ENCODE data around the gene ATAD5. TPM values are rescaled to one million over a fixed set of nuclear protein-coding genes. Genes with fewer than 3 reads are reported as not detected.
"Not testable (repeated sequence)": the region's sequence is repeated elsewhere in the genome, so short reads cannot be mapped to it uniquely, and the experiment has no call there.

ATAD5 gene
- total and polyA plus RNA-seq, 8 donors = 0.15 to 9.7 (median 0.97) TPM

GRCh38 chr17:30926516-30926915 is 94.8 kb downstream of the ATAD5 start:
- H3K36me3 ChIP-seq = no peaks in the 10 kb centered on the region
- no peaks in the 10 kb centered on the region for H3K9me3 ChIP-seq
- WGBS, 5 donors = 74 to 86% (median 82%) methylated on average over 6 of the region's 6 CpGs
- no peak overlapping the region for H3K4me3 ChIP-seq
- no peak for DNase-seq
- TF ChIP-seq CTCF (IDR thresholded peaks at IDR 0.05) = no peak
- no peak for TF ChIP-seq EP300 (IDR thresholded peaks at IDR 0.05)
- TF ChIP-seq POLR2AphosphoS5 (IDR thresholded peaks at IDR 0.05) = no peak
- TF ChIP-seq POLR2A (IDR thresholded peaks at IDR 0.05) = no peak
- H3K4me1 ChIP-seq = peaks cover 13 to 16% (median 14%) of the 10 kb centered on the region in 4 donors
- intact Hi-C loops (cut with DNase I; ENCODE audit: low total_unique reads) = no loop called here
- peaks cover 0 to 32% (median 18%) of the 10 kb centered on the region in 3 donors for H3K27me3 ChIP-seq
- no peak overlapping the region for H3K27ac ChIP-seq

GRCh38 chr17:30927756-30928155 is 96.0 kb downstream of the ATAD5 start:
- H3K27ac ChIP-seq = no peak overlapping the region
- no peak for TF ChIP-seq POLR2AphosphoS5 (IDR thresholded peaks at IDR 0.05)
- no peak for TF ChIP-seq POLR2A (IDR thresholded peaks at IDR 0.05)
- no peak for TF ChIP-seq EP300 (IDR thresholded peaks at IDR 0.05)
- no peak for TF ChIP-seq CTCF (IDR thresholded peaks at IDR 0.05)
- no peaks in the 10 kb centered on the region for H3K9me3 ChIP-seq
- intact Hi-C loops (cut with DNase I; ENCODE audit: low total_unique reads) = no loop called here
- peaks cover 0 to 19% (median 6%) of the 10 kb centered on the region in 3 donors for H3K27me3 ChIP-seq
- WGBS, 5 donors = 94 to 96% (median 95%) methylated on average over 5 of the region's 5 CpGs
- H3K36me3 ChIP-seq = no peaks in the 10 kb centered on the region
- no peak for DNase-seq
- peaks cover under 1 to 3% (median 1%) of the 10 kb centered on the region in 4 donors for H3K4me1 ChIP-seq
- no peak overlapping the region for H3K4me3 ChIP-seq

GRCh38 chr17:30928584-30928983 is 96.8 kb downstream of the ATAD5 start:
- Histone ChIP-seq H3K4me1 (no peaks in the 10 kb centered on the region), H3K4me3 (no peak overlapping the region), H3K9me3 (no peaks in the 10 kb centered on the region), H3K27ac (no peak overlapping the region), H3K27me3 (peaks cover 0 to 11% (median 0%) of the 10 kb centered on the region in 3 donors), H3K36me3 (no peaks in the 10 kb centered on the region)
- WGBS, 5 donors = 76 to 88% (median 81%) methylated on average over 3 of the region's 3 CpGs
- intact Hi-C loops (cut with DNase I; ENCODE audit: low total_unique reads) = no loop called here
- no peak for DNase-seq
- TF ChIP-seq CTCF (IDR thresholded peaks at IDR 0.05) (no peak), EP300 (IDR thresholded peaks at IDR 0.05) (no peak), POLR2A (IDR thresholded peaks at IDR 0.05) (no peak), POLR2AphosphoS5 (IDR thresholded peaks at IDR 0.05) (no peak)

- 56 to 76% (median 73%) methylated on average over 8 of the region's 8 CpGs for WGBS, 5 donors
- Histone ChIP-seq H3K4me3 (no peak overlapping the region), H3K4me1 (no peaks in the 10 kb centered on the region), H3K27me3 (peaks cover 0 to 5% (median 0%) of the 10 kb centered on the region in 3 donors), H3K27ac (no peak overlapping the region), H3K36me3 (no peaks in the 10 kb centered on the region), H3K9me3 (no peaks in the 10 kb centered on the region)
- DNase-seq = no peak
- intact Hi-C loops (cut with DNase I; ENCODE audit: low total_unique reads) = no loop called here
- TF ChIP-seq POLR2AphosphoS5 (IDR thresholded peaks at IDR 0.05) = no peak
- no peak for TF ChIP-seq EP300 (IDR thresholded peaks at IDR 0.05)
- TF ChIP-seq CTCF (IDR thresholded peaks at IDR 0.05) = no peak
- no peak for TF ChIP-seq POLR2A (IDR thresholded peaks at IDR 0.05)
Measured at GRCh38 chr17:30929081-30929633, 97.4 kb downstream of the ATAD5 start.

GRCh38 chr17:30929861-30930260 is 98.1 kb downstream of the ATAD5 start:
- not testable (repeated sequence) for DNase-seq, H3K9me3 ChIP-seq

More at GRCh38 chr17:30929861-30930260, 98.1 kb downstream of the ATAD5 start:
- H3K36me3 ChIP-seq; H3K4me3 ChIP-seq; H3K4me1 ChIP-seq; H3K27me3 ChIP-seq; intact Hi-C loops (cut with DNase I; ENCODE audit: low total_unique reads): not testable (repeated sequence)
- peak overlapping the region in 1 of 5 donors; percentile 39 for H3K27ac ChIP-seq
- WGBS, 5 donors = 87 to 94% (median 91%) methylated on average over 3 of the region's 3 CpGs

Data from stomach (tissue), 9 donors.